ENCODE results near the gene DUSP28. TPM values are rescaled to one million over a fixed set of nuclear protein-coding genes. Genes with fewer than 3 reads are reported as not detected.

DUSP28 gene
- total RNA-seq, 2 experiments from 2014 or later: 4.5 to 6.2 TPM

DNA sequence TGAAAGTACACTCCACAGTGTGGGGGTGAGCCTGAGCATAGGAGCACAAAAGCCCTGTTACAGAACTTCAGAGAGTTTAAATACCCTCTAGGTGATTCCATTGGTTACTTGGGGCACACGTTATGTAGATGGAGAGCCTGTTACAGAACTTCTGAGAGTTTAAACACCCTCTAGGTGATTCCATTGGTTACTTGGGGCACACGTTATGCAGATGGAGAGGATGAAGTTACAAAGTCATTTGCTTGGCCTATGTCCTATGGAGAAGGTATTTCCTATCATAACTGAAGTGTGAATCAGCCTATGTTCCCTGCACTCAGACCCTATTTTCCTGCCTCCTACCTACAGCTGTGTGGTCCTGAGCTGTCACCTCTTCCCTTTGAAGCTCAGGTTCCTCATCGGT lies 22.6 kb downstream of the DUSP28 start:
- CTCF ChIA-PET: interaction anchor here (5.3 kb wide), 1 partner anchor 17 kb away, joined by 50 read pairs; no protein-coding TSS in a partner anchor
- Mint-ChIP-seq H3K9me3 (no peaks in the 10 kb centered on the region), H3K27ac (no peak overlapping the region), H3K36me3 (ENCODE audit: low read depth) (peaks cover 19% of the 10 kb centered on the region), H3K4me1 (ENCODE audit: low read depth) (peaks cover 43% of the 10 kb centered on the region), H3K4me3 (no peak overlapping the region), H3K27me3 (no peaks in the 10 kb centered on the region)
- TF ChIP-seq, protein P1, sequence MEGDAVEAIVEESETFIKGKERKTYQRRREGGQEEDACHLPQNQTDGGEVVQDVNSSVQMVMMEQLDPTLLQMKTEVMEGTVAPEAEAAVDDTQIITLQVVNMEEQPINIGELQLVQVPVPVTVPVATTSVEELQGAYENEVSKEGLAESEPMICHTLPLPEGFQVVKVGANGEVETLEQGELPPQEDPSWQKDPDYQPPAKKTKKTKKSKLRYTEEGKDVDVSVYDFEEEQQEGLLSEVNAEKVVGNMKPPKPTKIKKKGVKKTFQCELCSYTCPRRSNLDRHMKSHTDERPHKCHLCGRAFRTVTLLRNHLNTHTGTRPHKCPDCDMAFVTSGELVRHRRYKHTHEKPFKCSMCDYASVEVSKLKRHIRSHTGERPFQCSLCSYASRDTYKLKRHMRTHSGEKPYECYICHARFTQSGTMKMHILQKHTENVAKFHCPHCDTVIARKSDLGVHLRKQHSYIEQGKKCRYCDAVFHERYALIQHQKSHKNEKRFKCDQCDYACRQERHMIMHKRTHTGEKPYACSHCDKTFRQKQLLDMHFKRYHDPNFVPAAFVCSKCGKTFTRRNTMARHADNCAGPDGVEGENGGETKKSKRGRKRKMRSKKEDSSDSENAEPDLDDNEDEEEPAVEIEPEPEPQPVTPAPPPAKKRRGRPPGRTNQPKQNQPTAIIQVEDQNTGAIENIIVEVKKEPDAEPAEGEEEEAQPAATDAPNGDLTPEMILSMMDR (IDR thresholded peaks at IDR 0.05): no peak
- ATAC-seq: no peak
- intact Hi-C loops (cut with micrococcal nuclease): no loop called here
- POLR2A ChIA-PET: interaction anchor here (8.2 kb wide), 1 partner anchor 19 kb away, joined by 118 read pairs; the partner anchor contains the start of genes ANKMY1, DUSP28 and RNPEPL1
- DNase-seq: no peak

DNA sequence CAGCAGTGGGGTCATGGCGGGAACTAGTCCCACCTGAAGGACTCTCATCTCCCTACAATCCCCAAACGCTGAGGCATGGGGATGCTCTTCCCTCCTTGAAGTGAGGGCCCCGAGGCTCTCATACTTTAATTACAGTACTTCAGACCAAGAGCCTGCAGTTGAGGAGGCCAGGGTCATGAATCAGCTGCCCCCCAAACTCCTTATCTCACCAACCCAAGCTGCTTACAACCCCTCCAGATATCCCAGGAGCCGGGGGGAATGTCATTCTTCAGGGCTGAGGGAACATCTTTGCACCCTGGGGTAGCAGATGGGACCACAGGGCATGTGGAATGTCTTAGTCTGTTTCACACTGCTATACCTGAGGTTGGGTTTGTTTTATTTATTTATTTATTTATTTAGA lies 23.6 kb downstream of the DUSP28 start:
- TF ChIP-seq, protein P1 (IDR thresholded peaks at IDR 0.05): no peak
- CTCF ChIA-PET: interaction anchor here (5.3 kb wide), 1 partner anchor 18 kb away, joined by 50 read pairs; no protein-coding TSS in a partner anchor
- intact Hi-C loops (cut with micrococcal nuclease): no loop called here

DNA sequence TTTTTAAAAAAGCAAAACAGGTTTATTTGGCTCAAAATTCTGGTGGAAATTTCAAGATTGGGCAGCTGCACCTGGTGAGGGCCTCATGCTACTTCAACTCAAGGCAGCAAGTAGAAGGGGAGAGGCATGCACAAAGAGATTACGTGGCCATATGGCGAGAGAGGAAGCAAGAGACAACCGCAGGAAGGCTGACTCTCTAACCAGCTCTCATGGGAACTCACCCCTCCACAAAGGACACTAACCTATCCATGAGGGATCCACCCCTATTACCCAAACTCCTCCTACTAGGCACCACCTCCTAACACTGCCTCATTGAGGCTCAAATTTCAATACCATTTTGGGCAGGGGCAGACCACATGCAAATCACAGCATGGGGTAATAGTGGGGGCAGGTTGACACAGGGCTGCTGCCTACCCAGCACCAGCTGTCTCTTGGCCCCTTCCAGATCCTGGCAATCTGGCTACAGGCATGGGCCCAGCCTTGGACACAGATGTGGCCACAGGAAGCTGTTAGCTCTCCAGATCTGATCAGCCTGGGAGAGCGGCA lies 24.4 kb downstream of the DUSP28 start:
- POLR2A ChIA-PET: interaction anchor here (8.2 kb wide), 1 partner anchor 21 kb away, joined by 118 read pairs; the partner anchor contains the start of genes ANKMY1, DUSP28 and RNPEPL1
- no peaks in the 10 kb centered on the region for H3K27me3 Mint-ChIP-seq
- ATAC-seq (no peak), DNase-seq (peak; percentile 17)
- intact Hi-C loops (cut with micrococcal nuclease): no loop called here
- peaks cover 47% of the 10 kb centered on the region for H3K4me1 Mint-ChIP-seq (ENCODE audit: low read depth)
- TF ChIP-seq, protein P1 (IDR thresholded peaks at IDR 0.05): no peak
- peak overlapping the region; percentile 95 for H3K4me3 Mint-ChIP-seq
- no peaks in the 10 kb centered on the region for H3K9me3 Mint-ChIP-seq
- peaks cover 19% of the 10 kb centered on the region for H3K36me3 Mint-ChIP-seq (ENCODE audit: low read depth)
- peak overlapping the region; percentile 60 for H3K27ac Mint-ChIP-seq
- CTCF ChIA-PET: interaction anchor here (3.4 to 5.3 kb wide), 5 partner anchors 15 to 70 kb away, joined by 18 to 50 read pairs (median 22); no protein-coding TSS in a partner anchor

More for the DNA sequence above, 23.6 kb downstream of the DUSP28 start:
- ATAC-seq (no peak), DNase-seq (no peak)
- no peaks in the 10 kb centered on the region for H3K9me3 Mint-ChIP-seq
- H3K36me3 Mint-ChIP-seq (ENCODE audit: low read depth): peaks cover 19% of the 10 kb centered on the region
- H3K4me1 Mint-ChIP-seq (ENCODE audit: low read depth): peaks cover 51% of the 10 kb centered on the region
- H3K4me3 Mint-ChIP-seq: no peak overlapping the region
- no peak overlapping the region for H3K27ac Mint-ChIP-seq
- no peaks in the 10 kb centered on the region for H3K27me3 Mint-ChIP-seq
- POLR2A ChIA-PET: interaction anchor here (8.2 kb wide), 1 partner anchor 20 kb away, joined by 118 read pairs; the partner anchor contains the start of genes ANKMY1, DUSP28 and RNPEPL1

DNA sequence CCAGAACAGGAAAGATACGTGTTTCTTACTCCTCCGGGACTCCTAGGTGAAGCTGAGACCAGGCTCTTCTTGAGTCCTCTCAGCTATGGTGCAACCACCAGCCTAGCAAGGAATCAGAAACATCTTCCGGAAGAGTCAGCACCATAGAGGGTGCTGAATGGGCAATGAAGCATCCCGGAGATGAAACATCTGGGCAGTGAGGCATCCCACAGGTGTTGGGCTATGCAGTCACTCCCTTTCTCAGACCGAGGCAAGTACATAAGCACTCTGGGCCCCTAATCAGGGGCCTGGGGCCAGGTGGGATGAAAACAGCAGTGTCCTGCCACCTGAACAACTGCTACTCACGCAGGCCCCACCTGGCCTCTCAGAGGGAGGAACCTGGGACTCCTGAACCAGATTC lies 24.9 kb downstream of the DUSP28 start:
- Mint-ChIP-seq H3K27ac (peak overlapping the region; percentile 60), H3K36me3 (ENCODE audit: low read depth) (peaks cover 14% of the 10 kb centered on the region), H3K4me3 (peak overlapping the region; percentile 95), H3K9me3 (no peaks in the 10 kb centered on the region), H3K4me1 (ENCODE audit: low read depth) (peaks cover 42% of the 10 kb centered on the region), H3K27me3 (no peaks in the 10 kb centered on the region)
- ATAC-seq (no peak), DNase-seq (no peak)
- TF ChIP-seq, protein P1 (IDR thresholded peaks at IDR 0.05): no peak
- ChIA-PET POLR2A (interaction anchor here (1.1 to 8.2 kb wide), 4 partner anchors 12 to 131 kb away, joined by 3 to 118 read pairs (median 14); partner anchors contain the start of genes ANKMY1, DUSP28 and RNPEPL1), CTCF (interaction anchor here (2.0 to 5.3 kb wide), 6 partner anchors 16 to 70 kb away, joined by 7 to 50 read pairs (median 22); no protein-coding TSS in a partner anchor)
- intact Hi-C loops (cut with micrococcal nuclease): no loop called here

DNA sequence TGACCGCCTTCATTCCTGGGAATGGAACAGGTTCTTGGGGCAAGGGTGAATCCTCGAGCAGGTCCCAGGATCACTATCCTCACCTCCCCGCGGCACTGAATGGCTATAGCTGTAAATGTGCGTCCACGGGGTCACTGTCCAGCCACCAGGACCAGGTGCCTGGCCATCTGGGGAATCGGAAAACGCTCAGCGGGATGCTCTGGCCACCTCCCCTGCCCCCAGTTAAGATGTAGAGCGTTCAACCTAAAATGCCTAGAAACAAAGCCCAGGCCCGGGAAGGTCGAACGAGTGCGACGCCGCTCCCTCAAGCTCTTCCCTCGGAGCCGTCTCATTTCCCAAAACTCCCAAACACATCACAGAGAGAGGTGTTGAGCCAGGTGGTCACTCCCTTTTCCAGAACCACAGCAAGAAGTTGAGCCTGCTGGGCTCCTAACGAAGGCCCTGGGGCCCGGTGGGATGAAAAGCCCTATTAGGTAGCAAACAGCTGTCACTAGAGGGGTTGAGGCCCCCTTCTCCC lies 25.6 kb downstream of the DUSP28 start:
- POLR2A ChIA-PET: interaction anchor here (0.7 to 8.2 kb wide), 9 partner anchors 10 to 130 kb away, joined by 3 to 118 read pairs (median 4); partner anchors contain the start of genes ANKMY1, DUSP28 and RNPEPL1
- Mint-ChIP-seq H3K9me3 (no peaks in the 10 kb centered on the region), H3K36me3 (ENCODE audit: low read depth) (peaks cover 11% of the 10 kb centered on the region), H3K27me3 (no peaks in the 10 kb centered on the region), H3K4me3 (peak overlapping the region; percentile 95), H3K27ac (peak overlapping the region; percentile 92), H3K4me1 (ENCODE audit: low read depth) (peaks cover 36% of the 10 kb centered on the region)
- intact Hi-C loops (cut with micrococcal nuclease): no loop called here
- ATAC-seq (no peak), DNase-seq (no peak)
- CTCF ChIA-PET: interaction anchor here (1.0 to 5.3 kb wide), 10 partner anchors 16 to 327 kb away, joined by 3 to 50 read pairs (median 13); no protein-coding TSS in a partner anchor
- TF ChIP-seq, protein P1 (IDR thresholded peaks at IDR 0.05): no peak

Data from activated CD8-positive, alpha-beta T cell treated with anti-CD3 and anti-CD28 coated beads for 36 hours (primary cell).